Measurements from ENCODE around the gene NUP133. TPM values are rescaled to one million over a fixed set of nuclear protein-coding genes. Genes with fewer than 3 reads are reported as not detected.

Gene NUP133
- total and polyA plus RNA-seq, 2 donors (not counting 3 experiments of a cell fraction or from before 2014, with no cell fraction given): 13.4 to 43.2 TPM

DNA sequence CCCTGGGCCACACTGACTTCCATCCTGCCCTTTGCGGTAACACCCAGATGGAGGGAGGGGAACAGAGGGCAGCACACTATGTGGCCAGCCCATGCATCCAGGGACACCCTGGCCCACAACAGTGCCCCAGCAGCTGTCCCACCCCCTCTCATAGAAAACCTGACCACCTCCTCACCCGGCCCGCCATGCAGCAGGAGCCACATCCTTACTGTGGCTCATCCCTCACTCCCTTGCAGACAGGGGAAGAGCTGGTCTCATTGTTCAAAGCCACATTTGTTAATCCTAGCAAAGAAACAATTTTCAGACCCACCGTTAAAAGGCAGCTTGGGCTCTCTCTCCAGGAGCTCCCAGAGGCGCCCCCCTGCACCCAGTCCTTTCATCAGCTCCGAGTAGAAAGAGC, 23.2 kb upstream of the NUP133 start:
- peaks cover 1 to 9% of the 10 kb centered on the region in 2 experiments for H3K36me3 ChIP-seq (ENCODE audit: control insufficient read depth in 2 of 2, extremely low read depth in 1 of 2, insufficient read depth in 2 of 2, low read length in 2 of 2)
- no peaks in the 10 kb centered on the region for H4K20me1 ChIP-seq (replicated peaks; ENCODE audit: control insufficient read depth, extremely low read depth, insufficient read depth, low read length)
- dilution Hi-C loops (cut with MboI; ENCODE audit: extremely low pct_ligation_motif_present, low sequenced_read_pairs) (no loop called here), intact Hi-C loops (cut with micrococcal nuclease) (no loop called here)
- BruUV-seq (replicated peaks): no TSS peak
- H3K9me3 ChIP-seq (replicated peaks; ENCODE audit: control insufficient read depth, insufficient read depth, low read length): no peaks in the 10 kb centered on the region
- H3K27me3 ChIP-seq (ENCODE audit: control insufficient read depth in 2 of 2, insufficient read depth in 2 of 2, low read length in 2 of 2): no peaks in the 10 kb centered on the region
- no peak overlapping the region for H3K9ac ChIP-seq (replicated peaks; ENCODE audit: extremely low read depth, insufficient read depth, low read length)
- no peaks in the 10 kb centered on the region for H3K4me1 ChIP-seq (ENCODE audit: control insufficient read depth, extremely low read depth, insufficient read depth, low read length)
- ChIA-PET CTCF (no interaction called here), POLR2A (no interaction called here)
- no peak overlapping the region for H3K4me2 ChIP-seq (ENCODE audit: insufficient read depth, low read length)
- no peak overlapping the region for H2AFZ ChIP-seq (ENCODE audit: low read depth, low read length)
- no peak overlapping the region for H3K4me3 ChIP-seq (replicated peaks in 1 of 3; ENCODE audit: insufficient read depth in 1 of 3, low read depth in 1 of 3, low read length in 3 of 3)
- no peak overlapping the region for H3K27ac ChIP-seq (ENCODE audit: insufficient read depth, low read depth, low read length)
- DNase-seq (ENCODE audit: low read depth, low spot score) (no peak), FAIRE-seq (no peak)
- H3K9me1 ChIP-seq (replicated peaks; ENCODE audit: control insufficient read depth, extremely low read depth, insufficient read depth, low read length): no peaks in the 10 kb centered on the region
- TF ChIP-seq POLR2AphosphoS5 (IDR thresholded peaks at IDR 0.05; ENCODE audit: insufficient read depth, low read depth, low read length) (no peak), POLR2A (IDR thresholded peaks at IDR 0.05; ENCODE audit: low read depth, low read length) (no peak), EZH2 (IDR thresholded peaks at IDR 0.05; ENCODE audit: borderline replicate concordance, low read depth, low read length, severe bottlenecking) (no peak), FOS (IDR thresholded peaks at IDR 0.05; ENCODE audit: borderline replicate concordance, insufficient read depth, low read length) (no peak)
- TF ChIP-seq, protein P1, sequence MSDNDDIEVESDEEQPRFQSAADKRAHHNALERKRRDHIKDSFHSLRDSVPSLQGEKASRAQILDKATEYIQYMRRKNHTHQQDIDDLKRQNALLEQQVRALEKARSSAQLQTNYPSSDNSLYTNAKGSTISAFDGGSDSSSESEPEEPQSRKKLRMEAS (IDR thresholded peaks at IDR 0.05; ENCODE audit: insufficient read depth, insufficient read length): no peak
- TF ChIP-seq, protein P2, sequence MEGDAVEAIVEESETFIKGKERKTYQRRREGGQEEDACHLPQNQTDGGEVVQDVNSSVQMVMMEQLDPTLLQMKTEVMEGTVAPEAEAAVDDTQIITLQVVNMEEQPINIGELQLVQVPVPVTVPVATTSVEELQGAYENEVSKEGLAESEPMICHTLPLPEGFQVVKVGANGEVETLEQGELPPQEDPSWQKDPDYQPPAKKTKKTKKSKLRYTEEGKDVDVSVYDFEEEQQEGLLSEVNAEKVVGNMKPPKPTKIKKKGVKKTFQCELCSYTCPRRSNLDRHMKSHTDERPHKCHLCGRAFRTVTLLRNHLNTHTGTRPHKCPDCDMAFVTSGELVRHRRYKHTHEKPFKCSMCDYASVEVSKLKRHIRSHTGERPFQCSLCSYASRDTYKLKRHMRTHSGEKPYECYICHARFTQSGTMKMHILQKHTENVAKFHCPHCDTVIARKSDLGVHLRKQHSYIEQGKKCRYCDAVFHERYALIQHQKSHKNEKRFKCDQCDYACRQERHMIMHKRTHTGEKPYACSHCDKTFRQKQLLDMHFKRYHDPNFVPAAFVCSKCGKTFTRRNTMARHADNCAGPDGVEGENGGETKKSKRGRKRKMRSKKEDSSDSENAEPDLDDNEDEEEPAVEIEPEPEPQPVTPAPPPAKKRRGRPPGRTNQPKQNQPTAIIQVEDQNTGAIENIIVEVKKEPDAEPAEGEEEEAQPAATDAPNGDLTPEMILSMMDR (IDR thresholded peaks at IDR 0.05; ENCODE audit: extremely low read depth in 1 of 2, insufficient read depth in 1 of 2, low read depth in 1 of 2, low read length in 2 of 2): no peak
- H3K79me2 ChIP-seq (ENCODE audit: control insufficient read depth, insufficient read depth, low read length): no peaks in the 10 kb centered on the region

DNA sequence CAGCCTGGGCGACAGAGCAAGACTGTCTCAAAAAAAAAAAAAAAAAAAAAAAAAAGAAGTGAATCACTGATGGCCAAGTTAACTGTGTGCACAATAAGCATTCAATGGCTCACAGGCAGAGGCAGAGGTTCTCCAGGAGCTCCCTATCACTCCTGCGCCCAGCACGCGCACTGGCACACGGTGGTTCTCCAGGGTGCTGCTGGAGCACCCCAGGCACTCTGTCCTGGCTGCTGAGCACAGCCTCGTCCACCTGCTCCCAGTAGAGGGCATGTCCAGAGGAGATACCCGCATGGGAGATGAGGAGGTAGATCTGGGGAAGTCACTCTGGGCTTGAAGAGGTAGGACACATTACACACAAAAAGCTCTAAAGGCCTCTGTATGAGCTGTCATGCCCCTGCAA, 21.5 kb upstream of the NUP133 start:
- CTCF ChIA-PET: interaction anchor here (1.3 kb wide), 1 partner anchor 10 kb away, joined by 3 read pairs; no protein-coding TSS in a partner anchor
- intact Hi-C loops (cut with micrococcal nuclease): no loop called here
- BruUV-seq (replicated peaks): no TSS peak

More for the DNA sequence above, 21.5 kb upstream of the NUP133 start:
- H3K79me2 ChIP-seq (ENCODE audit: control insufficient read depth, insufficient read depth, low read length): no peaks in the 10 kb centered on the region
- H3K36me3 ChIP-seq (ENCODE audit: control insufficient read depth in 2 of 2, extremely low read depth in 1 of 2, insufficient read depth in 2 of 2, low read length in 2 of 2): peaks cover 4 to 9% of the 10 kb centered on the region in 2 experiments
- no peak overlapping the region for H2AFZ ChIP-seq (ENCODE audit: low read depth, low read length)
- no peak for TF ChIP-seq FOS (IDR thresholded peaks at IDR 0.05; ENCODE audit: borderline replicate concordance, insufficient read depth, low read length)
- no peak for TF ChIP-seq JUN (IDR thresholded peaks at IDR 0.05; ENCODE audit: borderline replicate concordance, insufficient read depth, insufficient read length, low read depth)
- TF ChIP-seq POLR2A (IDR thresholded peaks at IDR 0.05; ENCODE audit: low read depth, low read length): no peak
- no peak for TF ChIP-seq GATA2 (IDR thresholded peaks at IDR 0.05; ENCODE audit: insufficient read depth, insufficient read length, low read depth, low read length)
- TF ChIP-seq, protein P1 (IDR thresholded peaks at IDR 0.05; ENCODE audit: insufficient read depth, insufficient read length): no peak
- TF ChIP-seq, protein P2 (IDR thresholded peaks at IDR 0.05; ENCODE audit: extremely low read depth in 1 of 2, insufficient read depth in 1 of 2, low read depth in 1 of 2, low read length in 2 of 2): no peak
- no peak for TF ChIP-seq MYC (IDR thresholded peaks at IDR 0.05; ENCODE audit: low read depth, low read length)
- TF ChIP-seq EZH2 (IDR thresholded peaks at IDR 0.05; ENCODE audit: borderline replicate concordance, low read depth, low read length, severe bottlenecking): no peak
- no peak for TF ChIP-seq POLR2AphosphoS5 (IDR thresholded peaks at IDR 0.05; ENCODE audit: insufficient read depth, low read depth, low read length)
- no peak overlapping the region for H3K4me3 ChIP-seq (replicated peaks in 1 of 3; ENCODE audit: insufficient read depth in 1 of 3, low read depth in 1 of 3, low read length in 3 of 3)
- no peak overlapping the region for H3K4me2 ChIP-seq (ENCODE audit: insufficient read depth, low read length)
- FAIRE-seq (no peak), DNase-seq (ENCODE audit: low read depth, low spot score) (no peak)
- no peaks in the 10 kb centered on the region for H3K9me1 ChIP-seq (replicated peaks; ENCODE audit: control insufficient read depth, extremely low read depth, insufficient read depth, low read length)
- dilution Hi-C loops (cut with MboI; ENCODE audit: extremely low pct_ligation_motif_present, low sequenced_read_pairs): no loop called here
- H3K27ac ChIP-seq (ENCODE audit: insufficient read depth, low read depth, low read length): no peak overlapping the region
- no peak overlapping the region for H3K9ac ChIP-seq (replicated peaks; ENCODE audit: extremely low read depth, insufficient read depth, low read length)
- no peaks in the 10 kb centered on the region for H4K20me1 ChIP-seq (replicated peaks; ENCODE audit: control insufficient read depth, extremely low read depth, insufficient read depth, low read length)
- H3K4me1 ChIP-seq (ENCODE audit: control insufficient read depth, extremely low read depth, insufficient read depth, low read length): no peaks in the 10 kb centered on the region
- no peaks in the 10 kb centered on the region for H3K27me3 ChIP-seq (ENCODE audit: control insufficient read depth in 2 of 2, insufficient read depth in 2 of 2, low read length in 2 of 2)
- POLR2A ChIA-PET: no interaction called here
- no peaks in the 10 kb centered on the region for H3K9me3 ChIP-seq (replicated peaks; ENCODE audit: control insufficient read depth, insufficient read depth, low read length)

Data from endothelial cell of umbilical vein (primary cell).